Gastrocnemius medialis (tissue), 4 donors: ENCODE data around the gene NTNG1.

Experiments
- POLR2A ChIP-seq, 2 donors: fragments of 450-650 bp; IDR thresholded peaks; one replicate each; pipeline ENCODE4 v1.6.1; 2017; ENCODE audit warnings: antibody characterized with exemption in 2 of 2, mild to moderate bottlenecking in 2 of 2, moderate library complexity in 2 of 2
- TF ChIP-seq, protein P1 (sequence below), 5 experiments: fragments of 450-650 bp in 3 of 5; fragments of 200-600 bp in 2 of 5; sonication (generic) in 2 of 5; IDR thresholded peaks in 4 of 5; conservative IDR thresholded peaks in 1 of 5; 1 replicate in 4 of 5; 2 replicates in 1 of 5; pipeline ENCODE4 v1.5.1; 2016 to 2019; ENCODE audit warnings: antibody characterized with exemption in 5 of 5, mild to moderate bottlenecking in 3 of 5, moderate library complexity in 3 of 5

DNA sequence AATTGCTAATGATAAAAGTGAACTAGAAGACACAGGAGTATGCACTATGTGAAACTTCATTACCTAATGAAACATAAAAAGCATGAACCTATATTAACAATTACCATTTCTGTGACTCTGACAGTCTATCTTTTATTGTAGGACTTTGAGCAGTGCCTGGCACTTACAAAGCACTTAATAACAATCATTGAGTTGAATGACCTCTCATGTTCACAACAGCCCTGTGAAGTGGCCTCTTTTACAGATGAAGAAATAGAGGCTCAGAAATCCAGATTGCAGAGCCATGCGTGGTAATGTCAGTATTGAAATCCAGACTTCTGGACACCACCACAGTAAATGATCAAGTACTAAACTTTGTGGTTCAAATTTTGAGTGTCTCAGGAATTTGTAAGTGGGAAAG is 326.4 kb downstream of the NTNG1 start:
- no peak for TF ChIP-seq POLR2A (IDR thresholded peaks at IDR 0.05)
- TF ChIP-seq, protein P1, sequence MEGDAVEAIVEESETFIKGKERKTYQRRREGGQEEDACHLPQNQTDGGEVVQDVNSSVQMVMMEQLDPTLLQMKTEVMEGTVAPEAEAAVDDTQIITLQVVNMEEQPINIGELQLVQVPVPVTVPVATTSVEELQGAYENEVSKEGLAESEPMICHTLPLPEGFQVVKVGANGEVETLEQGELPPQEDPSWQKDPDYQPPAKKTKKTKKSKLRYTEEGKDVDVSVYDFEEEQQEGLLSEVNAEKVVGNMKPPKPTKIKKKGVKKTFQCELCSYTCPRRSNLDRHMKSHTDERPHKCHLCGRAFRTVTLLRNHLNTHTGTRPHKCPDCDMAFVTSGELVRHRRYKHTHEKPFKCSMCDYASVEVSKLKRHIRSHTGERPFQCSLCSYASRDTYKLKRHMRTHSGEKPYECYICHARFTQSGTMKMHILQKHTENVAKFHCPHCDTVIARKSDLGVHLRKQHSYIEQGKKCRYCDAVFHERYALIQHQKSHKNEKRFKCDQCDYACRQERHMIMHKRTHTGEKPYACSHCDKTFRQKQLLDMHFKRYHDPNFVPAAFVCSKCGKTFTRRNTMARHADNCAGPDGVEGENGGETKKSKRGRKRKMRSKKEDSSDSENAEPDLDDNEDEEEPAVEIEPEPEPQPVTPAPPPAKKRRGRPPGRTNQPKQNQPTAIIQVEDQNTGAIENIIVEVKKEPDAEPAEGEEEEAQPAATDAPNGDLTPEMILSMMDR (IDR thresholded peaks at IDR 0.05 in 4 of 5, conservative IDR thresholded peaks at IDR 0.05 in 1 of 5) = no peak
